ENCODE results near the gene MYRFL. TPM values are rescaled to one million over a fixed set of nuclear protein-coding genes. Genes with fewer than 3 reads are reported as not detected.

The MYRFL gene
- total RNA-seq, 2 donors from 2014 or later, result 0.15 to 0.55 TPM

- Mint-ChIP-seq H3K36me3 (ENCODE audit: low read depth) (no peaks in the 10 kb centered on the region), H3K27me3 (ENCODE audit: insufficient read depth) (peaks cover 3% of the 10 kb centered on the region), H3K4me3 (no peak overlapping the region), H3K9me3 (no peaks in the 10 kb centered on the region), H3K27ac (peak overlapping the region; percentile 27), H3K4me1 (peaks cover 33% of the 10 kb centered on the region)
- no peak overlapping the region for H3K27ac ChIP-seq (ENCODE audit: low read depth, low read length)
- H3K36me3 ChIP-seq (ENCODE audit: control insufficient read depth, insufficient read depth, low read length), result no peaks in the 10 kb centered on the region
- no peak overlapping the region for H3K4me3 ChIP-seq (ENCODE audit: low read length)
- no peak for TF ChIP-seq CTCF (conservative IDR thresholded peaks at IDR 0.05)
- WGBS, 2 experiments (ENCODE audit: insufficient coverage in 1 of 2, insufficient read length in 1 of 2), result 29 to 55% methylated on average over 2 of the region's 2 CpGs
- H3K4me1 ChIP-seq (ENCODE audit: control insufficient read depth, insufficient read depth, low read length), result peaks cover 3% of the 10 kb centered on the region
- peak; percentile 83 for DNase-seq
- no peaks in the 10 kb centered on the region for H3K27me3 ChIP-seq (ENCODE audit: control insufficient read depth, insufficient read depth, low read length, poor library complexity, severe bottlenecking)
- no peak overlapping the region for H3K9ac ChIP-seq (ENCODE audit: extremely low read depth, low read length, poor library complexity, severe bottlenecking)
- H3K9me3 ChIP-seq (ENCODE audit: control insufficient read depth, low read length), result peaks cover 5% of the 10 kb centered on the region
Observed at GRCh38 chr12:69910694-69911093, 85.7 kb downstream of the MYRFL start.

- peaks cover 3% of the 10 kb centered on the region for H3K4me1 ChIP-seq (ENCODE audit: control insufficient read depth, insufficient read depth, low read length)
- no peak overlapping the region for H3K4me3 ChIP-seq (ENCODE audit: low read length)
- Mint-ChIP-seq H3K27me3 (ENCODE audit: insufficient read depth) (no peaks in the 10 kb centered on the region), H3K36me3 (ENCODE audit: low read depth) (peaks cover 3% of the 10 kb centered on the region), H3K9me3 (peaks cover 6% of the 10 kb centered on the region), H3K4me1 (peaks cover 32% of the 10 kb centered on the region), H3K4me3 (no peak overlapping the region), H3K27ac (peak overlapping the region; percentile 21)
- no peak for TF ChIP-seq CTCF (conservative IDR thresholded peaks at IDR 0.05)
- no peaks in the 10 kb centered on the region for H3K36me3 ChIP-seq (ENCODE audit: control insufficient read depth, insufficient read depth, low read length)
- no peak for DNase-seq
- no peak overlapping the region for H3K27ac ChIP-seq (ENCODE audit: low read depth, low read length)
- 90 to 91% methylated on average over 3 of the region's 3 CpGs for WGBS, 2 experiments (ENCODE audit: insufficient coverage in 1 of 2, insufficient read length in 1 of 2)
- H3K9me3 ChIP-seq (ENCODE audit: control insufficient read depth, low read length), result peaks cover 5% of the 10 kb centered on the region
- H3K9ac ChIP-seq (ENCODE audit: extremely low read depth, low read length, poor library complexity, severe bottlenecking), result no peak overlapping the region
- no peaks in the 10 kb centered on the region for H3K27me3 ChIP-seq (ENCODE audit: control insufficient read depth, insufficient read depth, low read length, poor library complexity, severe bottlenecking)
Observed at GRCh38 chr12:69913526-69913925, 88.5 kb downstream of the MYRFL start.

- no peak for TF ChIP-seq CTCF (conservative IDR thresholded peaks at IDR 0.05)
- Histone ChIP-seq H3K9me3 (ENCODE audit: control insufficient read depth, low read length) (peaks cover 5% of the 10 kb centered on the region), H3K4me3 (ENCODE audit: low read length) (no peak overlapping the region), H3K36me3 (ENCODE audit: control insufficient read depth, insufficient read depth, low read length) (no peaks in the 10 kb centered on the region), H3K9ac (ENCODE audit: extremely low read depth, low read length, poor library complexity, severe bottlenecking) (no peak overlapping the region), H3K4me1 (ENCODE audit: control insufficient read depth, insufficient read depth, low read length) (no peaks in the 10 kb centered on the region), H3K27ac (ENCODE audit: low read depth, low read length) (no peak overlapping the region), H3K27me3 (ENCODE audit: control insufficient read depth, insufficient read depth, low read length, poor library complexity, severe bottlenecking) (no peaks in the 10 kb centered on the region)
- Mint-ChIP-seq H3K36me3 (ENCODE audit: low read depth) (peaks cover 5% of the 10 kb centered on the region), H3K9me3 (peaks cover 6% of the 10 kb centered on the region), H3K4me1 (peaks cover 14% of the 10 kb centered on the region), H3K27ac (no peak overlapping the region), H3K27me3 (ENCODE audit: insufficient read depth) (no peaks in the 10 kb centered on the region), H3K4me3 (no peak overlapping the region)
- 89 to 92% methylated on average over 2 of the region's 2 CpGs for WGBS, 2 experiments (ENCODE audit: insufficient coverage in 1 of 2, insufficient read length in 1 of 2)
- no peak for DNase-seq
Observed at GRCh38 chr12:69915964-69916363, 90.9 kb downstream of the MYRFL start.
